K562 (cell line): Measurements from ENCODE around the gene CCDC106. TPM values are rescaled to one million over a fixed set of nuclear protein-coding genes. Genes with fewer than 3 reads are reported as not detected.

ENCODE experiments used
- CAMTA2 ChIP-seq: fragments of 250-450 bp; sonication (Bioruptor Pico); conservative IDR thresholded peaks from 2 replicates; pipeline ENCODE4 v1.5.1; 2022
- CBFB ChIP-seq: sonication (generic); formaldehyde crosslinking; IDR thresholded peaks from 2 replicates; pipeline ENCODE4 v1.4.0; 2020; ENCODE audit warnings: mild to moderate bottlenecking, missing genetic modification reagents
- CTCFL ChIP-seq: IDR thresholded peaks from 2 replicates; pipeline ENCODE4 v1.6.1; 2011; ENCODE audit warnings: borderline replicate concordance, low read depth, mild to moderate bottlenecking, moderate library complexity, low read length; ENCODE audit not compliant: insufficient read depth, poor library complexity, severe bottlenecking
- E2F5 ChIP-seq: sonication (generic); formaldehyde crosslinking; IDR thresholded peaks from 2 replicates; pipeline ENCODE4 v1.8.0; 2022; ENCODE audit warnings: mild to moderate bottlenecking, missing genetic modification reagents
- HDAC8 ChIP-seq: fragments of 450-650 bp; IDR thresholded peaks from 2 replicates; pipeline ENCODE4 v1.6.1; 2016; ENCODE audit warnings: mild to moderate bottlenecking, missing genetic modification characterization, moderate library complexity, missing compliant biosample characterization
- LCOR ChIP-seq: sonication (generic); formaldehyde crosslinking; IDR thresholded peaks from 2 replicates; pipeline ENCODE4 v1.8.0; 2022; ENCODE audit warnings: mild to moderate bottlenecking, missing genetic modification reagents
- LEF1 ChIP-seq: fragments of 450-650 bp; IDR thresholded peaks from 2 replicates; pipeline ENCODE4 v1.6.1; 2016; ENCODE audit warnings: mild to moderate bottlenecking
- MLLT1 ChIP-seq, 2 experiments: fragments of 450-650 bp; IDR thresholded peaks; 2 replicates each; pipeline ENCODE4 v1.6.1; 2016
- NFXL1 ChIP-seq: fragments of 450-650 bp; formaldehyde crosslinking; IDR thresholded peaks from 2 replicates; pipeline ENCODE4 v1.4.0; 2021; ENCODE audit warnings: mild to moderate bottlenecking
- PML ChIP-seq: IDR thresholded peaks from 2 replicates; pipeline ENCODE4 v1.6.1; 2012; ENCODE audit warnings: low read length, inconsistent platforms
- PRMT5 ChIP-seq: sonication (generic); formaldehyde crosslinking; IDR thresholded peaks from 2 replicates; pipeline ENCODE4 v1.5.0; 2020; ENCODE audit warnings: missing genetic modification reagents
- RREB1 ChIP-seq: fragments of 250-450 bp; sonication (Bioruptor Pico); IDR thresholded peaks from 2 replicates; pipeline ENCODE4 v1.4.0; 2020
- SAFB ChIP-seq: fragments of 200-400 bp; formaldehyde crosslinking; IDR thresholded peaks from 2 replicates; pipeline ENCODE4 v1.6.1; 2017; ENCODE audit warnings: low read depth, low read length, borderline replicate concordance
- ZNF445 ChIP-seq: fragments of 250-450 bp; sonication (Bioruptor Pico); IDR thresholded peaks from 2 replicates; pipeline ENCODE4 v1.4.0; 2020; ENCODE audit warnings: low read depth, mild to moderate bottlenecking, moderate library complexity
- polyA plus RNA-seq, 8 experiments: library from polyadenylated mRNA; depleted of rRNA in 4 of 8; stranded (reverse) in 5 of 8; unstranded in 3 of 8; fragments of >200 nt; fragmentation: Nextera tagmentation in 2 of 8; fragmentation: Illumina TruSeq in 1 of 8; extraction: Ambion mirVana in 2 of 8; extraction: Trizol in 1 of 8; gene quantifications; 2 replicates each; pipeline versions ENCODE4 v1.2.1 to v1.2.3, GENCODE V29; 2011 to 2014; ENCODE audit warnings: inconsistent platforms in 1 of 8, missing spikeins in 1 of 8
- total RNA-seq, 7 experiments: library from RNA; depleted of rRNA in 6 of 7; stranded (reverse); fragments of >200 nt in 6 of 7; fragmentation: Illumina TruSeq in 2 of 7; extraction: Trizol in 2 of 7; gene quantifications; 2 replicates each; pipeline versions ENCODE4 v1.2.1 to v1.2.3, GENCODE V29; 2011 to 2021; ENCODE audit warnings: low replicate concordance in 1 of 7

Gene CCDC106
- total and polyA plus RNA-seq, 9 of the 15 experiments (the other 6 are each of a cell fraction or from before 2014, with no cell fraction given): 0.10 to 27.5 (median 15.0) TPM; not detected in 1

- no peak for TF ChIP-seq CTCFL
- no peak for TF ChIP-seq HDAC8 (tag)
- TF ChIP-seq CAMTA2: no peak
- 0 out of 4 replicates have a peak, but pooled peaks of 1 of the 2 experiments have one; percentile 3 for TF ChIP-seq MLLT1 (IDR thresholded peaks at IDR 0.05)
- no peak for TF ChIP-seq LEF1
- no peak for TF ChIP-seq PRMT5 (CRISPR knock-in tag)
- no peak for TF ChIP-seq LCOR (CRISPR knock-in tag)
- no peak for TF ChIP-seq NFXL1
- TF ChIP-seq SAFB: 0 out of 2 replicates have a peak, but pooled peaks have one; percentile 61
- no peak for TF ChIP-seq ZNF445 (CRISPR knock-in tag)
- no peak for TF ChIP-seq E2F5 (CRISPR knock-in tag)
- 0 out of 2 replicates have a peak, but pooled peaks have one; percentile 20 for TF ChIP-seq PML
- TF ChIP-seq RREB1 (CRISPR knock-in tag): no peak
- no peak for TF ChIP-seq CBFB (CRISPR knock-in tag)
These were observed 7.2 kb upstream of the CCDC106 start, which contains the start of gene ZNF580 (continued) for GRCh38 chr19:55640577-55641425.
